Gastroesophageal sphincter (tissue), 3 donors: Measurements from ENCODE around the gene CENPX.

ENCODE experiments used
- CTCF ChIP-seq, 4 experiments: fragments of 200-600 bp in 2 of 4; fragments of 450-650 bp in 2 of 4; sonication (generic) in 1 of 4; IDR thresholded peaks; one replicate each; pipeline ENCODE4 v1.5.1; 2017 to 2019; ENCODE audit warnings: antibody characterized with exemption in 4 of 4, mild to moderate bottlenecking in 2 of 4, moderate library complexity in 2 of 4
- POLR2A ChIP-seq, 2 donors: fragments of 450-650 bp; IDR thresholded peaks; one replicate each; pipeline ENCODE4 v1.6.1; 2017; ENCODE audit warnings: antibody characterized with exemption in 2 of 2, mild to moderate bottlenecking in 2 of 2, moderate library complexity in 1 of 2

GRCh38 chr17:82061047-82061925, 38.6 kb upstream of the CENPX start:
- TF ChIP-seq CTCF (IDR thresholded peaks at IDR 0.05), result no peak
- no peak for TF ChIP-seq POLR2A (IDR thresholded peaks at IDR 0.05)
